Measurements from ENCODE around the gene PARD3. TPM values are rescaled to one million over a fixed set of nuclear protein-coding genes. Genes with fewer than 3 reads are reported as not detected.

Gene PARD3
- total and polyA plus RNA-seq, 5 donors: 10.5 to 40.3 (median 27.8) TPM

DNA sequence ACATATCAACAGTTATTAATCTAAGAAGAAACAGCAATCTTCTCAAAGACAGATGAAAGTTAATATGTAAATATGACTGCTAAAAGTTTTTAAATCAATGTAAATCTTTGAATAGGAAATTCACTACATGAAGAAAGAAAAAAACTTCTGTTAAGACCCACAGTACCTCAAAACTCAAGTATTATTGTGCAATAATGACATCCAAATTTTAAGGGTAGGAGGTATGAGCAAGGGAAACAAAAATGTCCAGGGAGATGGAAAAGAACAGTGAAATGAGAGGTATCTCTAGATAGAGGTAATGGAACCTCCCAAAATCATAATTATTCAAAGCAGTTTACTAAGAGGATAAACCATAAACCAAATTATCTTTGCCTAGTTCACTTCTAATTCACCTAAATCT lies 436.8 kb downstream of the PARD3 start:
- Histone ChIP-seq H3K4me3 (ENCODE audit: low read length) (no peak overlapping the region), H3K27me3 (ENCODE audit: control insufficient read depth, insufficient read depth) (no peaks in the 10 kb centered on the region), H3K9me3 (ENCODE audit: control insufficient read depth, low read length) (no peaks in the 10 kb centered on the region), H3K4me1 (ENCODE audit: control insufficient read depth, insufficient read depth, low read length) (no peaks in the 10 kb centered on the region), H3K27ac (ENCODE audit: low read length) (no peak overlapping the region)
- ATAC-seq (no peak), DNase-seq (no peak)
- intact Hi-C loops (cut with DNase I): no loop called here

DNA sequence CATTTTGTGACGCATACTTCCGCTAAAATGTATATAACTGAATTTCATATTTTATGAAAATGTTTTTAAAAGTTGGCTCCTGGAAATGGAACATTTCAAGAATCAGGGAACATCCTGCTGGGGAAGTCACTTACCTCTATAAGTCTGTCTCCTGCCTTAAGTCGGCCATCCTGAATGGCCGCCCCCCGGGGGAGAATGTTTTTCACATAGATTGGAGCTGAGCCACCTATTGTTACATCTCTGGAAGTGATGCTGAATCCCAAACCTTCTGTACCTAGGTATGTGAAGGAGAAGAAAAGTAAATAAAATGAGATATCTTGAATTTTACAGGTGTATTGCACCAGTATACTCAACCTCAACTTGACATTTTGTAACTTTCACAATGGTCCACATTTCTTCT lies 437.3 kb downstream of the PARD3 start:
- ATAC-seq (no peak), DNase-seq (no peak)
- WGBS: 89% methylated on average over 5 of the region's 5 CpGs
- Histone ChIP-seq H3K27me3 (ENCODE audit: control insufficient read depth, insufficient read depth) (no peaks in the 10 kb centered on the region), H3K27ac (ENCODE audit: low read length) (no peak overlapping the region), H3K9me3 (ENCODE audit: control insufficient read depth, low read length) (no peaks in the 10 kb centered on the region), H3K4me1 (ENCODE audit: control insufficient read depth, insufficient read depth, low read length) (no peaks in the 10 kb centered on the region), H3K4me3 (ENCODE audit: low read length) (no peak overlapping the region)
- intact Hi-C loops (cut with DNase I): no loop called here

- H3K4me1 ChIP-seq (ENCODE audit: control insufficient read depth, insufficient read depth, low read length): no peaks in the 10 kb centered on the region
- WGBS: 68% methylated on average over 6 of the region's 6 CpGs
- no peaks in the 10 kb centered on the region for H3K9me3 ChIP-seq (ENCODE audit: control insufficient read depth, low read length)
- ATAC-seq (no peak), DNase-seq (peak in 1 of 3 donors; percentile 28)
- H3K27ac ChIP-seq (ENCODE audit: low read length): no peak overlapping the region
- intact Hi-C loops (cut with DNase I): no loop called here
- no peaks in the 10 kb centered on the region for H3K27me3 ChIP-seq (ENCODE audit: control insufficient read depth, insufficient read depth)
- H3K4me3 ChIP-seq (ENCODE audit: low read length): no peak overlapping the region
Measured at GRCh38 chr10:34374356-34375045, 440.6 kb downstream of the PARD3 start.

DNA sequence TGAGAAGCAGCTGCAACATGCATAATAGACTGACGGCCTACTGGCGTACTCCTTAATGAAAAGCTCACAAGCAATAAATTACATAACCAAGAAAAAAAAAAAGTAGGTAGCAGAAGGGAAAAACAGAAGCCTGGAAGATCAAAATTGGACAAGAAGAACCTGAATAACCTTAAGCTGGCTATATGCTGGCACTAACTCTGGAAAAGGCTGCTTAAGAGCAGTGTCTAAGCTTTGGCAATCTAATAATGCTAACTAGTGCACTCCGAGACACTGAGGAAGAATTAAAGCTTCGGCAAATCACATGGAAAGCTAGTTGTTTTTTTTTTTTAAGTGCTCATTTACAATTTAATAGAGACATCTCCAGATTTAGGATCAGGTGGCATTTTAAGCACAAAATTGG lies 441.9 kb downstream of the PARD3 start:
- no peak for ATAC-seq
- H3K9me3 ChIP-seq (ENCODE audit: control insufficient read depth, low read length): no peaks in the 10 kb centered on the region
- no peaks in the 10 kb centered on the region for H3K27me3 ChIP-seq (ENCODE audit: control insufficient read depth, insufficient read depth)
- DNase-seq: no peak
- H3K27ac ChIP-seq (ENCODE audit: low read length): no peak overlapping the region
- no peaks in the 10 kb centered on the region for H3K4me1 ChIP-seq (ENCODE audit: control insufficient read depth, insufficient read depth, low read length)
- intact Hi-C loops (cut with DNase I): no loop called here
- 89% methylated on average over 4 of the region's 4 CpGs for WGBS
- no peak overlapping the region for H3K4me3 ChIP-seq (ENCODE audit: low read length)

DNA sequence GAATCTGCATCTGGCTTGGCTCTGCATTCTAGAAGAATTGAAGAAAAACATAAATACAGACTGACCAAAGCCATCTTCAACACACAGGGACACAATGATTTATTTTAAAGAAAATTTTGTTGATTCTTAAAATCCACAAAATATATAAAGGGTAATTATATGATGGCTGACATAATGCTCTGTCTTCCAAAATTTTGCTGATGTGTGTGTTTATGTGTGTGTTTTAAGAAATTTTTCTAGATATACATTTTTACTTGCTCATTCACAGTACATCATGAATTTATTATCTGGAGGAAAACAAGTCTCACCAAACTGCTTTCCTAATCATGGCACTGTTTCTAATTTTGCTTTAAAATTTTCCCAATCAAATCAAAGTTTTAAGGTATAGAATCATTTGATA lies 442.6 kb downstream of the PARD3 start:
- H3K27ac ChIP-seq (ENCODE audit: low read length): no peak overlapping the region
- no peak for DNase-seq
- no peaks in the 10 kb centered on the region for H3K4me1 ChIP-seq (ENCODE audit: control insufficient read depth, insufficient read depth, low read length)
- H3K4me3 ChIP-seq (ENCODE audit: low read length): no peak overlapping the region
- no peak for ATAC-seq
- H3K27me3 ChIP-seq (ENCODE audit: control insufficient read depth, insufficient read depth): no peaks in the 10 kb centered on the region
- intact Hi-C loops (cut with DNase I): no loop called here
- H3K9me3 ChIP-seq (ENCODE audit: control insufficient read depth, low read length): no peaks in the 10 kb centered on the region

GRCh38 chr10:34370126-34370525 lies 445.0 kb downstream of the PARD3 start:
- intact Hi-C loops (cut with DNase I): no loop called here
- Histone ChIP-seq H3K4me1 (ENCODE audit: control insufficient read depth, insufficient read depth, low read length) (no peaks in the 10 kb centered on the region), H3K9me3 (ENCODE audit: control insufficient read depth, low read length) (no peaks in the 10 kb centered on the region), H3K27me3 (ENCODE audit: control insufficient read depth, insufficient read depth) (no peaks in the 10 kb centered on the region), H3K27ac (ENCODE audit: low read length) (no peak overlapping the region), H3K4me3 (ENCODE audit: low read length) (no peak overlapping the region)
- 91% methylated on average over 5 of the region's 5 CpGs for WGBS
- ATAC-seq (no peak), DNase-seq (no peak)

DNA sequence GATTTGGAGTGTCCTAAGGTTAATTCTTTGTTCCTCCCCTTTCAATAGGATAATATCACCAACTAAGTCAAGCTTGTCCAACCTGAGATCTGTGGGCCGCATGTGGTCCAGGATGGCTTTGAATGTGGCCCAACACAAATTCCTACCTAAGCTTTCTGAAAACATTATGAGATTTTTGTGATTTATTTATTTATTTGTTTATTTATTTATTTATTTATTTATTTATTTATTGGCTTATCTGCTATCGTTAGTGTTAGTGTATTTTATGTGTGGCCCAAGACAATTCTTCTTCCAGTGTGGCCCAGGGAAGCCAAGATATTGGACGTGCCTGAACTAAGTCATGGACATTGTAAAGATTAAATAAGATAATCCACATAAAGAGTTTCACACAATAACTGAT lies 446.0 kb downstream of the PARD3 start:
- no peak overlapping the region for H3K27ac ChIP-seq (ENCODE audit: low read length)
- intact Hi-C loops (cut with DNase I): no loop called here
- no peaks in the 10 kb centered on the region for H3K9me3 ChIP-seq (ENCODE audit: control insufficient read depth, low read length)
- no peak for ATAC-seq
- DNase-seq: no peak
- H3K27me3 ChIP-seq (ENCODE audit: control insufficient read depth, insufficient read depth): no peaks in the 10 kb centered on the region
- no peaks in the 10 kb centered on the region for H3K4me1 ChIP-seq (ENCODE audit: control insufficient read depth, insufficient read depth, low read length)
- WGBS: 96% methylated on average over 3 of the region's 3 CpGs
- H3K4me3 ChIP-seq (ENCODE audit: low read length): no peak overlapping the region

GRCh38 chr10:34364253-34365037 lies 450.7 kb downstream of the PARD3 start:
- intact Hi-C loops (cut with DNase I): no loop called here
- H3K4me1 ChIP-seq (ENCODE audit: control insufficient read depth, insufficient read depth, low read length): no peaks in the 10 kb centered on the region
- DNase-seq (no peak), ATAC-seq (no peak)
- H3K27ac ChIP-seq (ENCODE audit: low read length): no peak overlapping the region
- WGBS: 89% methylated on average over 5 of the region's 5 CpGs
- no peaks in the 10 kb centered on the region for H3K27me3 ChIP-seq (ENCODE audit: control insufficient read depth, insufficient read depth)
- H3K4me3 ChIP-seq (ENCODE audit: low read length): no peak overlapping the region
- H3K9me3 ChIP-seq (ENCODE audit: control insufficient read depth, low read length): no peaks in the 10 kb centered on the region

- no peak for DNase-seq
- no peak overlapping the region for H3K4me3 ChIP-seq (ENCODE audit: low read length)
- no peaks in the 10 kb centered on the region for H3K27me3 ChIP-seq (ENCODE audit: control insufficient read depth, insufficient read depth)
- ATAC-seq: no peak
- 93% methylated on average over 3 of the region's 3 CpGs for WGBS
- H3K4me1 ChIP-seq (ENCODE audit: control insufficient read depth, insufficient read depth, low read length): no peaks in the 10 kb centered on the region
- intact Hi-C loops (cut with DNase I): no loop called here
- H3K27ac ChIP-seq (ENCODE audit: low read length): no peak overlapping the region
- no peaks in the 10 kb centered on the region for H3K9me3 ChIP-seq (ENCODE audit: control insufficient read depth, low read length)
Measured at GRCh38 chr10:34360984-34361383, 454.1 kb downstream of the PARD3 start.

DNA sequence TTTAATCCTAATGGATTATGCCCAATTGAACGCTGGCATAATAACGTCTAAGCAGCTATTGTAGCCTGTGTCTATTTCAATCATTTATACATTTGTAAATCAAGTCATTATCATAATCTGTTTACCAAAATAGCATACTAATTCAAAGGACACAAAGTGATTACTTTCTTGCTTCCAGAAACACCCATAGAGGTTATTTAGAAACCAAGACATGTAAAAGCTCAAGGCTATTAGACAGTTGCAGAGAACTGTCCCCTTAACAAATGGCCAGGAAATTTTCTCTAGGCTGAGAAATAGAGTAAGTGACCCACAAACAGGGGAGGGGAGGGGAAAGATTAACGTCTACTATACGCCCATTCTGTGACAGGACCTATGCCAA lies 455.7 kb downstream of the PARD3 start:
- DNase-seq (no peak), ATAC-seq (no peak)
- 94% methylated on average over 4 of the region's 4 CpGs for WGBS
- H3K4me3 ChIP-seq (ENCODE audit: low read length): no peak overlapping the region
- no peaks in the 10 kb centered on the region for H3K9me3 ChIP-seq (ENCODE audit: control insufficient read depth, low read length)
- intact Hi-C loops (cut with DNase I): no loop called here
- no peaks in the 10 kb centered on the region for H3K4me1 ChIP-seq (ENCODE audit: control insufficient read depth, insufficient read depth, low read length)
- H3K27me3 ChIP-seq (ENCODE audit: control insufficient read depth, insufficient read depth): no peaks in the 10 kb centered on the region
- H3K27ac ChIP-seq (ENCODE audit: low read length): no peak overlapping the region

DNA sequence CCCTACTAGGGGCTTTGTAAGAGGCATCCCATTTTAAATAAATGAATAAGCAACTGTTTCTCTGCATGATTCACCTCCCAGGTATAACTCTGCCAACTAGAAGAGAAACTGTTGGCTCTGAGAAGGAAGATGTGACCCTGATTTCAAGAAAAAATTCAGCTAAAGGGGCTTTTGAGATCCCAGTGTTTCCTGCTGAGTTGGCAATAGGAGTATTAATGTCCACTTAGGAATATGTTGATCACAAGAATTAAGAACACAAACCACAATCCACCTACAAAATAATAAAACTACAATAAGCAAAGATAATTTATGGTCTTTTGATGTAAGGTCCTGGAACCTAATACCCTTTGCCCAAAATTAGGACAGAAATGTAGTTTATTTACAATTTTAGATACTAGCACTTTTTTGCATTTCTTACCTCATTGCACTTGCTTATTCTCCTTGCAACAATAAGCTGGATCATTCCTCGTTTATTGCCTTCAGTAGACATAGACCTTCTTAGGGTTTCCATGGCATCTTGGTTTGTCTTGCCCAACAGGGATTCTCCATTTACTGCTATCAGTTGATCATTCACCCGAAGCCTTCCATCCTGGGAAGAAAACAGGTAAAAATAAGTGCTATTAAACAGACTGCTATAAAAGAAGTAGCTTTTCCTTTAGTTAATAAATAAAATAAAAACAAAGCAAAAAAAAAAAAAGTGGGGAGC lies 456.2 kb downstream of the PARD3 start:
- Histone ChIP-seq H3K27me3 (ENCODE audit: control insufficient read depth, insufficient read depth) (no peaks in the 10 kb centered on the region), H3K4me1 (ENCODE audit: control insufficient read depth, insufficient read depth, low read length) (no peaks in the 10 kb centered on the region), H3K27ac (ENCODE audit: low read length) (no peak overlapping the region), H3K4me3 (ENCODE audit: low read length) (no peak overlapping the region), H3K9me3 (ENCODE audit: control insufficient read depth, low read length) (no peaks in the 10 kb centered on the region)
- DNase-seq (no peak), ATAC-seq (no peak)
- WGBS: 87% methylated on average over 2 of the region's 2 CpGs
- intact Hi-C loops (cut with DNase I): no loop called here
